HG03095 (cell line): ENCODE data around the gene CREB1.

Experiments
- ATAC-seq: cut with Tn5 transposase; IDR thresholded peaks from one replicate; pipeline ENCODE4 v1.9.1; 2021; ENCODE audit warnings: moderate library complexity; ENCODE audit not compliant: unreplicated experiment

CREB1 gene

DNA sequence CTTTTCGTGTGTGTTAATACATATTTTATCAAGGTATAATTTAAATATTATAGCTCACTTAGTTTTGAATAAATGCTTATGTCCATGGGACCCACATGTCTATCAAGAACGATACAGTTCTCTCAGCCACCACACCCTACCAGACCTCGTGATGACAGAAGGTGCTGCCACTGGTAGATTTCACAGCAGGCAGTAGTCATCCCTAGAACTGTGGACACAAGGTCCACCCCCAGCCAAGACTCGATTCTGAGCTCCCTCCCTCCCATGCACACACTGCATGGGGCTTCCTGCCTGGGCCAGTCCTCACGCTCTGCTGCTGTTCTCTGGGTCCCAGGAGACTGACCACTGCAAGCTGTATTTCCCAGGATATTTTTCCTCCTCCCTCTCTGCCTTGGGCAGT lies 26.5 kb upstream of the CREB1 start:
- ATAC-seq = peak; percentile 62

DNA sequence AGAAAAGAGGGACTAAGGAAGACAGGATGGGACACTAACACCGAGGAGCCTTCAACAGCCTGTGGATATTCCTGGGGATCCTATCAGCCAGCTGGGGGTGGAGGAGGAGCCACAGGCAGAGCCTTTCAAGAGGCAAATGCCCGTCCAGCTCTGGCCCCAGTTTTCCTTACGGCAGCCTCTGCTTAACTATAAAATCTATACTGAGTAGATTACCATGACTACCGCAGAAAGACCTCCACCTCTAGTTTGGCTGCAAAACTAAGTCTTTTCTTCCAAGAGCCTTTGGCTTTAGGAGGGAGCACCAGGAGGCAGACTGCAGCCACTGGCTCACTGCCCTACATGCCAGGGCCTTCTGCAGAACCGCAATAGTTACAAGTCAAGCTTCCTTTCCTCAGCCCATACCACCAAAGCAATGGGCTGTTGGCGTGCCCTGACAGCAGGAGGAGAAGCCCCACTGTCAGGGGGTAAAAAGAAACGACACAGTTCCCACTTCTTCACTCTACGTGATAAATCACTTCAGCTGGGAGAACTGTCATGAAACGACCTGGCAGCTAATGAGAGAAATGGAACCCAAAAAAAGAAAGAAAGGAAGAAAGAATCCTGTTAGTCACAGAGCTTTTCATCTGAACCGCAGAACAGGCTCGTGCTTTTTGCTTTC lies 25.1 kb upstream of the CREB1 start:
- no peak for ATAC-seq

DNA sequence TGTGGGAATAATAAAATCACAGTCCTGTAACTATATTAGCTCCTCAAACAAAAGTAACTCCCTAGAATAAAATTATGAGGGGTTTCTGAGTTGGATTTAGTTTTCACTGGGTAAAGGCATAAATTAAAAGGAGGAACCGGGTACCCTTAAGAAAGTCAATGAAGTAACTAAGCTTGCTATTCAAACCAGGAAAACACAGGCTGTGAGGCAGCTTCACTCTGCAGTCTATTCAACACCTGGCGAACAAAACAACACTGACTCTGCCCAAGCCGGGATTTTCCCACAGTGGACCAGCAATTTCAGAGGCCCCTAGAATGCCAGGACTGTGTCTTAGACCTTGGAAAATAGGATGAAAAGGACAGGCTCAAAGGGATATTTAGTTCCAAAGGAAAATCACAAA lies 24.6 kb upstream of the CREB1 start:
- no peak for ATAC-seq

DNA sequence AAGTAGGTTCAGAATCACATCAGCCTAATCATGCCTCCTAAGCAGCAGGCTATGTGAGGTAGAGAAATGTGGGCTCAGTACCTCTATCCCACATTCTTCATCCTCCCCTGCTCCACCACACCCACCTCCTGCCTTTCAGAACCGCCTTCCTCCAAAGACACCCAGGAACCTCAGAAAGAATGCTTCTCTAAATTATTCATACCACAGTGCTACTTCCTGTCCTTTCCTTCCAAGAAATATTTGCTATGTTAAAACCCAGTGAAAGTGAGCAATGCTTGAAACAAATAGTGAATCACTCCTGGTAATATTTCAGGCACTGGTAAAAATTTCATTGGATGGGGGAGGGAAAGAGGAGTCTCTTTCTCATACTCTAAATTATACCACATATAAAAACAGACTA lies 24.0 kb upstream of the CREB1 start:
- no peak for ATAC-seq

DNA sequence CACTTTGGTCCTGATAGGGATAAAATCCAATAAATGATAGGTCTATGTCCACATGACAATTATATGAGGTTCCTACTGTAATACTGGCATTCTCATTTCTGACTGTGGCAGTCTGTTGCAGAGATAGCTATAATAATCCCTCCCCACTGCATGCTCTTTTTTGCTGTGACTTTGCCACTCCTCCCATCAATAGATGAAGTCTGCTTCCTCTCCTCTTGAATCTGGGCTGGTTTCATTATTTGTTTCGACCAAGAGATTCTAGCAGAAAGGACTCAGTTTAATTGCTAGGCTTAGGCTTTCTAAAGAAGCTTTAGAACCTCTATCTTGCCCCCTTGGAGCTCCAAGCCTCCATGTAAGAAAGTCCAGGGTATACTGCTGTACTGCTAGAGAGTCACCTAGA lies 23.3 kb upstream of the CREB1 start:
- ATAC-seq = no peak

DNA sequence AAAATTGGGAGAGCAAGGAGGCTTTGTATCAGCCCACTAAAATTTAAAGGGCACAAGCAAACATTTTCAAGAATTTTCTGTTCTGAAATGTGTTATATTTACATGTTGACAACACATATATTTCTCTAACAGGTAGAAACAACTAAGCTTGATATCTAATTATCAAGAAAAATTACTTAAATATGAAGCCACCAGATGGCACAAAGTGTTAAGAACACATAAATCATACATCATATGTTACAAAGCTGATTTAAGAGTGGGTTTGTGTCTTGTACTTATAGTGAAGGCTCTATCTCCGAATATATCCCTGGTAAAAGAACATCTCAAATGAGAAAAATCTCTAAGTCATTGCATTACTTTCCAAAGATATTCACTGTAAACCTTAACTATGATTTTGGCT lies 19.6 kb upstream of the CREB1 start:
- no peak for ATAC-seq

DNA sequence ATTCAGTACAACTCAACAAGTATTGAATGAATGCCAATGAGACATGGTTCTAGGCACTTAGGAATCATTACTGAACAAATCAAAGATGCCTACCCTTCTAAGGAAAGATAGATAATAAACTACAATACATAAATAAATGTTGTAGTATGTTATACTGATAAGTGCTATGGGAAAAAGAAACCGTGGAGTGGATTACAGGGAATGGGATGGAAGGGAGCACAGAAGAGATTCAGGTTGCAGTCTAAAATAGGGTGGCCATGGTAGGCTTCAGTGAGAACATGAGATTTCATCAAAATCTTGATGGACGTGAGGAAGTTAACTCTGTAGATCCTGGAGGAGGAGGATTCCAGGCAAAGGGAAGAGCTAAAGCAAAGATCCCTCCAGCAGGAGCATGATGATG lies 17.9 kb upstream of the CREB1 start:
- no peak for ATAC-seq

DNA sequence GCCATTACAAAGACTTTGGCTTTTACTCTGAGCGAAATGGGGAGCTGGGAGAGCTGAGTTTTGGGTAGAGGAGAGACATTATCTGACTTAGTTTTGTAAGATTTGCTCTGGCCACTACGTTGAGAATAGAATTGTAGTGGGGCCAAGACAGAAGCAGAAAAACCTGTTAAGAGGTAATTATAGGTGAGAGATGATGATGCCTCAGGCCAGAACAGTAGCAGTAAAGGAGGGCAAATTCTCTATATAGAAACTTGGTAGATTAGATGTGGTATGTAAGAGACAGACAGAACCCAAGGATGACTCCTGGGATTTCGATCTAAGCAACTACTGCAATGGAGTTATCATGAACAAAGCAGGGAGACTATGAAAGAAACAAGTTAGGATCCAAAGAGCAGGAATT lies 17.4 kb upstream of the CREB1 start:
- ATAC-seq = no peak

DNA sequence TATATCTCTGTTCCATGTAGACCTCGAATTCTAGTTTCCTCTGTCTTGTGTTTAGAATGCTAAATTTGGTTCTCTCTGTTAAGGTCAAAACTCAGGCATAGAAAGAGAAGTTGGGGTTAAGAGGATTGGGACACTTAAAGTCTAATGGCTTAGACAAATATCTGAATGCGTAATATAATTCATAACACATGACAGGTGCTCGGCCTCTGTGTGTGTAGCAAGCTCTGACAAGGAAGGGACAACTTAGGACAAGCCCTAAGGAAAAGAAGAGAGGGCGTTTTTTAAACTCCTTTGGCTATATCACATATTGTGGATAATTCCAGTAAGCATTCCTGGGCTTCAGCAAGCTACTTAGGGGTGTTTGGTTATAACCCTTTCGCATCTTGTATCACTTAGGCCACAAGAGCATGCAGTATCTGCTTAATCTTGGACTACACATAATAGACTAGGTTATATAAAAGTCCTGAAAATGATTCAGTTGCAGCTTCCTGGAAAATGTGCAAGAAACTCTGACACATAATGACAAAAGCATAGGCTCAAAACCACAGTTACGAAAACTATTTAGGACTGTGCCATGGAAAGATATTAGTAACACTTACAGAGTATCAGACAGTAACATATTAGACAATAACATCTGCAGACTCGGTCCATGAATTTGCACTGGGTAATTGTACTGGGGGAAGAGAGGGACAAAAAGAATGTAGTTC lies 16.1 kb upstream of the CREB1 start:
- ATAC-seq = no peak

DNA sequence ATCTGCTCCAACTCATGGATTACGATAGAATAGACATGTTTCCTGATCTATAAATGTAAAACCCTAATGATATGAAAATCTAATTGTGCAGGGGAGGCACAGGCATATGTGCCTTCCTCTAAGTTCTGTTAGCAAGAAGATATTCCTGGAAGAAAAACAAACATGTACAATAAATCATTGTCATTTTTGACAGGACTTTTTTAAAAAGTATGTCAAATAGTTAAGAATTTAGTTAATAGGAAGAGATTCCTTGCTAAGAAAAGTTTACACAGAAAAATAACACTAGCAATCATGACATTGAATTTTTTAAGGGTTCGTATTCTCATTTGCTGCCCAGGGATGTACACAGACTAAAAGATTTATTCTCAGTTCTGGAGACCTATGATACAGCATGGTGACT lies 15.3 kb upstream of the CREB1 start:
- ATAC-seq = no peak

DNA sequence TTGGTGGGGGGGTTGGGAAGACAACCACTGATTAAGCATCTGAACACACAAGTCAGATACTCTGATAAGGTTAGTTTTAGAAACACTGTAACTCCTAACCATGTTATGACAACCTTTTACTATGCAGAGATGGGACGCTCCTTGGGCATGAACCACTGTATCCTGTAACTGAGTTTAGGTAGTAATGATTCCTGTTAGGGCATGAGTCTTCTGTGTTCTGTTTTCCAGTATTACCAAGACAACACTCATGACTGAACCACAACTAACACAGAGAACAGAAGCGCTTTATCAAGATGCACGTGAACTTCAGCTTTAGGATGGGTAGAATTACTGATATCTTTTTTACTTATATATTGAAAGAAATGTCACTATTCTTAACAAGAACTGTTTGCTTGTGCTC lies 14.1 kb upstream of the CREB1 start:
- ATAC-seq = no peak

DNA sequence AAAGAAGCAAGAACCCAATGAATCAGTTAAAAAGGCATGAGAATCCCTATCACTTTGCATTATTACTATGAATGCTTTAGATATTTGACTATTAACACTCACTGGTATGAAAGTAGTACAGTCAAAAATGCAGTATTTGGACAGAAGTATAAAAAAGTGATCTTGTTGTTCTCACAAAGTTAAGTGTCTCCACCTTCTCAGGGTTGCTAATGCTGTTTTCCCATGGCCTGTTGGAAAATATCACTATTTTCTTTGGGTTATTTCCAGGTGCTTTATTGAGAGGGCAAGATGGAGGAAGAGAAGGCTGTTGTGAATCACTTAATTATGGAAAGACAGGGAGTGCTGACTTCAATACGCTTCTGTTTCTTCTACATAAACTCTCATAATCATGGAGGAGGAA lies 13.6 kb upstream of the CREB1 start:
- ATAC-seq = no peak

DNA sequence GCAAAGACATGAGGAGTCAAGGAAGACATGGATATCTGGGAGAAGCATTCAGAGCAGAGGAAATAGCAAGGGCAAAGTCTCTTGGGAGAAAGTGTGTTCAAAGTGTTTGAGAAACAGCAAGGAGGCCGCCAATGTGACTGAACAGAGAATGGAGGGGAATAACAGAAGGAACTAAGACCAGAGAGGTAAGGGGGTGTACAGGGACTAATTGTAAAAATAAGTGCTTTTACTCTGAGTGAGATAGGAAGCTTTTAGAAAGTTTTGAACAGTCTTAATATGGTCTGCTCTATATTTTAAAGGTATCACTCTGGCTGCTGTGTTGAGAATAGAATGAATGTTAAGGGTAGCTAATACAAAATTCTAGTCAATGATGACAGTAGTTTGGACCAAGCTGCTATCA lies 6.8 kb upstream of the CREB1 start:
- ATAC-seq = no peak

DNA sequence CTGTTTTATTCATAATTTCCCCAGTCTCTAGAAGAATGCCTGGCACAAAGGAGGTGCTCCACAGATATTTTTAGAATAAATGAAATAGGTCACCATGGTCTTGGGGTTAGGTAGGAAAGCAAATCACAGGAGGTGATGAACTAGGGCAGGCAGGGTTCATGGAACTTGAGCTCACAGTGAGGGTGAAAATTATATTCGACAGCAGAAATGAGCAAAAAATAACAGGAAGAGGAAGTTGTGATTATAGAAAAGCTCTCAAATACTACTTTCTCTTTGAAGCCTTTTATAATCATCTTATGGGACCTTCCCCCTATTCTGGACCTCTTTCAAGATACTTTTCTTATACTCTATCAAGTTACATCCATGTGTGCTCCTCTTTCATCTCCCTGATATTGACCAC lies 4.5 kb upstream of the CREB1 start:
- no peak for ATAC-seq

DNA sequence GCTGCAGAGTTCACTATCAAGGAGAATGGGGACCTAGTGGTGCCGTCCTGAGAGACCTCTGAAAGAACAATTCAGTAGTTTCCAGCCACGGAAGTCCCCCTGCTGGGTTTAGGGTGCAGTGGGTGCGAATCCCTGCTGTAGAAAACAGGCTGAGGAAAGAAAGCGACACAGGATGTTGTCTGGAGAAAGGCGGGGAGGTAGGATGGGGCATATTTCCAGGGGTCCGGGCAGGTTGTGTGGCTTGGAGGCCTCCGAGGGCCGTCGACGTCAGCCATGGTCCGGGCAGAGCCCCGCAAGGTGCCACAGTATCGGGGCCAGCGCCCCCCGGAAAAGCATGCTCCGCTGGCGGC lies 807 bp upstream of the CREB1 start:
- ATAC-seq = peak; percentile 7

DNA sequence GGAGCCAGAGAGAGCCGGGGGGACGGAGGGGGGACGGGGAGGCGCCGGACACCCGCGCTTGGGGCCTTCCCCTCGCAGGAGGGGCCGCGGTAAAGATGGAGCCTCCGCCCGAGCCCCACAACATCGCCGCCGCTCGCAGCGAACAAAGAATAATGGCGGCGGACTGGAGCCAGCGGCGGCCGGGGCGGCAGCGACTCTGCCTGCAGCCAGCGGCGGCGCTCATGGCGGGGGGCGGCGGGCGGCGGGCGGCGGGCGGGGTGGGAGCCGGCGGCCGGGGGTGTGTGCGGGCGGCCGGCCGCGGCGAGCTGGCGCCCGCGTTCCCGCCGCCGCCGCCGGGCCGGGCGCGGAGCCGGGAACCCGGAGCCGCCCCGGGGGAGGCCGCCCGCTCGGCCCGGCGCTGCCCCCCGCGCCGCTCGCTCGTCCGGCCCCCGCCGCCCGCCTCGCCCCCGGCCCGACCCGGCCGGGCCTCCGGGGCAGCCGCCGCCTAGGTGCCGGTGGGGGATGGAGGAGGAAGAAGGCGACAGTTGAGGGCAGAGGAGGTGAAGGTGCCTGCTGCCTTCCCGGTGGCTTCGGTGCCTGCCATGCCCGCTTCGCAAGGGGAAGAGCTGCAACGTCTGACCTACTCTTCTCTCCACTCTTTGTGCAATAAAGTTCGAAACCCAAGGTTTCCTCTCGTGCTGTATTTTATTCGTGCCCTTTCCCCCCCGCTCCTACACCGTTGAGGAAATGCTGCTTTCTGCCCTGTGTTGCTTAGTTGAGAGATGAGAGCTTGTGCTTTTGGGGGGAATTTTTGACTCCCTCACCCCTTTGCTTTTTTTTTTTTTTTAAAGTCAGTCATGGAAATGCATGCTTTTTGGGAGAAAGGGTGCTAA lies 634 bp downstream of the CREB1 start:
- ATAC-seq = no peak

DNA sequence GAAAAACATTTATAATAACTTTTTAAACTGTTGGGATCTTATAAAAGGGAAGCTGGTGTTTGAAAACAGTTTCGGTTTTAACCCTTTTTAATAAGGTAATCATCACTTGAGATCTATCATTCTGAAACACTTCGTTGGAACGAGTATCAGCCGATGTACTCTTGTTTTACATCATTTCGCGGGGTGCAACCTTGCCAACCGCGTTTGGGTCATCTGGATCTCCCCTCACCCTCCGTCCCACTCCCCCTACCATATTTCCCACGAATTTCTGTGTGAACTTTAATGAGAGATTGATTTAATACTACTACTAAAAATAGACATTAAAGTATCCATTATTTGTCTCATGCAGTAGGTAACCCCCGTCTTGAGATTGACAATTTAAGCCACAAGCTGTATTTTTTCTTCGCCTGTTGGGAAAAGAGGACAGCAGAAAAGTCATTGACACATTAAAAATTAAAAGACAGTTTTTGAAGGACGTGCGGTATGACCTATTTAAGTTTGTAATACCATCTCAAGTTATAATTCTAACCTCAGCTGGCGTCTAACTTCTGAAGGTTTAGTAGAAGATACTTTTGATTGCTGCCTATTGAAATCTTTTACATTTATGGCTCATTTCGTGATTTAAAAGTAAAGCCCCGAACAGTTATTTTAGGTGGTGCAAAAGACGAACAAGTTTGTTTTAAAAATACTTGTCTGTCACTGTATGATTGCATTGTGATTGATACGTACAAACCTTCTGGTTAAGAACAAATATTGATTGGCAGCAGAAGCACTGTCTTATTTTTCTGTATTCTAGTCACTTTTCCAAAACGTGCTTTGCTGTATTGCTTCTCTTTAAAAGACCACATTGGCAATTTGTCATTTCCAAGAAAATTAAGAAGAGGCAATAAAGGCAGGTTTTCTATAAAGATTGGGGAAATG lies 1.5 kb downstream of the CREB1 start:
- no peak for ATAC-seq

DNA sequence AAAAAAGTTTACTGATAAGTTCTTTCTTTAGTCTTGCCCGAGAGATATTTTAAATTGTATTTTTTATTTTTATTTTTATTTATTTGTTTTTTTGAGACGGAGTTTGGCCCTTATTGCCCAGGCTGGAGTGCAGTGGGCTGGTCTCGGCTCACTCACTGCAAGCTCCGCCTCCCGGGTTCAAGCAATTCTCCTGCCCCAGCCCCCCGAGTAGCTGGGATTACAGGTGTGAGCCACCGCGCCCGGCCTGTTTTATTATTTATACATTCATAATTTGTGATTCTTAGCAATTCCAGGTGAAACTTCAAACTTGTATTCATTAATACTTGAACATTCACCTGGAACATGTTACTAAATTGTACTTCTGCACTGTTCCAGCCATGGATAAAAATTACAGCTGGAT lies 2.9 kb downstream of the CREB1 start:
- ATAC-seq = no peak

DNA sequence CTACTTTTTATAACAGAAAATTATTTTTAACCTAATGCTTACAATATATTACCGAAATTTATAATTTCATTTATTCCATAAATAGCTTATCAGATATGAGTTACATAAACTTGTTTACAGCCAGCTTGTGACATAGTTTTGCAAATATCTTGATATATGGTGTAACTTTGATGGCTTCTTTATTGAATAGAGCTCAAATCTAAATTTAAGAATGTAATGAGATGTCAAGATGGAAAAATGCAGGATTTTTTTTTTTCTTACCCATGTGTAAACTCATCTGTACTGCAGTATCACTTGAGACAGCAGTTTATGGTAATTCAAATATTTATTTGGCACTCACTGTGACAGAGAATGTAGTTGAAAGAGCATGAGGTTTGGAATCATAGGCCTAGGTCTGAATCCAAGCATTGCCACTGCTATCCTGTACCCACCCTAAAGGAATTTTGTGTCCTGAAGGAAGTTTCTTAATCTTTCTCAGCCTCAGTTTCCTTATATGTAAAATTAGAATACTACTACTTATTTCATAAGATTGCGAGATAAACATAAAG lies 3.8 kb downstream of the CREB1 start:
- ATAC-seq = no peak

DNA sequence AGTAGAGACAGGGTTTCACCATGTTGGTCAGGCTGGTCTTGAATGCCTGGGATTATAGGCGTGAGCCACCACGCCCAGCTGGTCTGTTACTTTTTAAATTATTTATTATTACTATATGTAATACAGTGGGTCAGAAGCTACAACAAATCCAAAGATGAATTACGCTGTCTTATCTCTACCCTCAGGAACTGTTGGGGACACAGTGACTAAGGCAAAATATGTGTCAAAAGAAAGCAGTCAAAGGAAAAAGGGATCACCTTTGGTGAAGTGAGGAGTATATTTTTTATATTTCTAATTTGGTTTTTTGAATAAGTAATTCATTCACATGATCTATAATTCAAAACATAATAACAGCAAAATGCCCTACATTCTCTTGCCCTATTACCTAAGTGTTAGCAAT lies 4.7 kb downstream of the CREB1 start:
- ATAC-seq = no peak

DNA sequence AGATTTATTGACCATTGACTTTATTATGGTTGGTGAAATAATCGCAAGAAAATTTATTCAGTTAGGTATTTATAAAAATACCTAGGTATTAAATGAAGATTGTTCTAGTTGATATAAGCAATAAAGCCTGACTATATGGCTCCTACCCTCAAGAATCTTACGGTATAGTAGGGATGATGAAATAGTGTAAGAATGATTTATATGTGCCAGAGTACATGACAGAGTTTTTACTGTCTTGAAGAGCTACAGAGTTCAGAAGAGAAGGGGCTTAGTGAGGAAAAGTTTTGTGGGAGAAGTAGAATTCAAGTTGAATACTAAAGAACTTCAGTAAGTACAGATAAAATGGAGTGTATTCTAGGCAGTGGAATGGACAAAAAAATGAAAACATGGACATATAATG lies 9.7 kb downstream of the CREB1 start:
- no peak for ATAC-seq
